Cerebellar cortex (tissue), 1 donor: ENCODE results near the gene SIGLEC7.

ENCODE experiments used
- DNase-seq: peaks from one replicate; pipeline ENCODE4 v3.0.0-alpha.2; 2015; ENCODE audit warnings: low spot score

SIGLEC7 gene

DNA sequence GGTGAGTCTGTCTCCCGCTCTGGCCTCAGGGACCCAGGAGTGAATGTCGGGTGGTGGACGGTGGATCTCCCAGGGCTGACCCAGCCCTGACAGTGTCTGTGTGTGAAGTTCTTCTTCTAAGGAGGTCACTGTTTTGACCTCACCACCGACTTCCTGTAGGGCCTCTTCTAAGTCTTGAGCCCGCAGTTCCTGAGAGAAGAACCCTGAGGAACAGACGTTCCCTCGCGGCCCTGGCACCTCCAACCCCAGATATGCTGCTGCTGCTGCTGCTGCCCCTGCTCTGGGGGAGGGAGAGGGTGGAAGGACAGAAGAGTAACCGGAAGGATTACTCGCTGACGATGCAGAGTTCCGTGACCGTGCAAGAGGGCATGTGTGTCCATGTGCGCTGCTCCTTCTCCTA, at the start of gene SIGLEC7:
Gene SIGLEC7 (plus strand): TSS at position 183 of the 400 bp plus-strand sequence. CDS start 69 bp downstream, at position 252.
- no peak for DNase-seq

DNA sequence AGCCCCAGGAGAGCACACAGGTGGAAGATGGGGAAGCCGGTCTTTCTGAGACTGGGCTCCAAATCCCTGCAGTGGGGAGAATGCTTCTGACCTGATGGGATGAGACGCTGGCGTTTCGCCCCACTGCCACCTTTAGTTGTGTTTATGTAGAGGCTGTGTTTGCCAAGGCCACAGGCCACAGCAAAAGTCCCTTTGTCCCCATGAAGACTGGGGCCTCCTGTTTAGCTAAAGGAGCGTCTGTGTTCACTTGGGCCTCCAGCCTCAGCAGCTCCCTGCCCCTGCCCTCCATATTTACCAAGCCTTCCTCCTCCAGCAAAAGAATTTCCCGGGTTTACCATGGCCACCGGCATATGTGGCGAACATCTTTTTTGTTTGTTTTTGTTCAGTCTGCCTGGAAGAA, 49.0 kb upstream of the SIGLEC7 start:
- no peak for DNase-seq

DNA sequence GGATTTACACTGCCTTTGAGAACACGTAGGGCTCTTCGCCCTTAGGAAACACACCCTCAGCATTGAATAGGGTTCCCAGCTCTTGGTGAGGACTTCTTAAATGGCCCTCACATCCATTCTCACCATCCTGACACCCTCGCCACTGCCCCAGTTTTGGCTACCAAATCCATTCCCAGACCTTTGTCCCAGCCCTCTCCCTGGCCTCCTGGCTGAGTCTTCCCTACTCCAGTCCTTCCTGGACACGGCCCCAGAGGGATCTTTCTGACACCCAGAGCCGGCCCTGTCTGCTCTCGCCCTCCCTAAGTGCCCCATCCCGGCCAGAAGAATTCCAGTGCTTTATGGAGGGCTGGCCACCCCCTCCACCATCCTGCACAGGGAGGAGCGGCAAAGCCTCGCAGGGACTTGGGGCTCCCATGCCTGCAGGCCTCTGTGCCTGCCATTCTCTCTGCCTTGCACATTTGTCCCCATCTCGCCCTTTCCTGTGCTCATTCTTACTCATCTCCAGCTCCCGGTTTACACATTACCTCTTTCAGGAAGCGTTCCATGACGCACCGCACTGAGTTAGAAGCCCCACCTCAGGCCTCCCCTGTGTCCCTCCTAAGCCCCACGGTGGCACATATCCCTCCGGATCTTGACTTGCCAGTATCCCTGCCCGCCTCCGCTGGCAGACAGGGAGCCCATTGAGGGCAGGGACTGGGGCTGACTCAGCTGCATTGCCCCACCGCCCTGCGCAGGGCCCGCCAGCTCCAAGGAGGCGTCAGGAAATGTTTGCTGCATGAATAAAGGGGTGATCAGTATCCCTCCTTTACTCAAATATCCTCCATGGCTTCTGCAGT, 48.4 kb upstream of the SIGLEC7 start:
- no peak for DNase-seq

DNA sequence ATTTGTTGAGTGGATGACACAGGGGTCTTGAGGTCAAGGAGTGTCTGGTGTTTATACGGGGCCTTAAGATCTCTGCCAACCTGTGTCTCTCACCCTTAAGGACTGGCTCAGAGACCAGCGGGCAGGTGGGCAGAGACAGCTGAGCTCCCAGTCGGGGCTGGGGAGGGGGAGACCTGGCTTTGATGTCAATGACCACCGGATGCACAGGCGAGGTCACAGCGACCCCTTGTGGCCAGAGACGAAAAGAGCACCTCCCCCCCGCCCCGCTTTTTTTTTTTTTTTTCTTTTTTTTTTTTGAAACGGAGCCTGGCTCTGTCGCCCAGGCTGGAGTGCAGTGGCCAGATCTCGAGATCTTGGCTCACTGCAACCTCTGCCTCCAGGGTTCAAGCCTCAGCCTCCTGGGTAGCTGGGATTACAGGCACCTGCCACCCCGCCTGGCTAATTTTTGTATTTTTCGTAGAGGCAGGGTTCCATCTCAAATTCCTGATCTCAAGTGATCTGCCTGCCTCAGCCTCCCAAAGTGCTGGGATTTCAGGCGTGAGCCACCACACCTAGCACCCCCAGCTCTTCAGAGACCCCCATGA, 47.3 kb upstream of the SIGLEC7 start:
- DNase-seq: no peak

DNA sequence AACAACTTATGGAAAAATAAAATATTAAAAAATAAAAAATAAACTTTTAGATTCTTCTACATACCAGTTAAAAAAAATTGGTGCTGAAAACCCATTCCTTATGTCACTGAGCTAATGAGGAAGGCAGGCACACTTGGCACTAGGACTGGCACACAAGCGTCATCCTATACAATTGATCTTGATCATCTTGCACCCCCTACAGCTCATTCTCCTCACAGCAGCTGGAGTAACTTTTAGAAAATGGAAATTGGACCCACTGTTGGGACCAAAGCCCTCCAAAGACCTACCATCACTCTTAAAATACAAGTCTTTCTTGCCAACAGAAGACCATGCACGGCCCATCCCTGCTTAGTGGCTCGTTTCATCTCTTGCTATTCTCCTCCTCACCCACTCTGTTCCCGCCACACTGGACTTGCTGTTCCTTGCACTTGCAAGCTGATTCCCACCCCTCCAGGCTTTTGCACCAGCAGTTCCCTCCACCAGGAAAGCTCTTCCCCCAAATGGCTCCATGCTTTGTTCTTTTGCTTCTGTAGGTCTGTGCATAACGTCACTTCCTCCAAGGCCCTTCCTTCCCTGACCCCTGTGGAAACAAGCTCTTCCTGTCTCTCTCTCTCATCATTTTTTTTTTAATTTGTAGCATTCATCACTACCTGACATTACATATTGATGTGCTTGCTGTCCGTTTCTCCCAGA, 45.5 kb upstream of the SIGLEC7 start:
- no peak for DNase-seq

DNA sequence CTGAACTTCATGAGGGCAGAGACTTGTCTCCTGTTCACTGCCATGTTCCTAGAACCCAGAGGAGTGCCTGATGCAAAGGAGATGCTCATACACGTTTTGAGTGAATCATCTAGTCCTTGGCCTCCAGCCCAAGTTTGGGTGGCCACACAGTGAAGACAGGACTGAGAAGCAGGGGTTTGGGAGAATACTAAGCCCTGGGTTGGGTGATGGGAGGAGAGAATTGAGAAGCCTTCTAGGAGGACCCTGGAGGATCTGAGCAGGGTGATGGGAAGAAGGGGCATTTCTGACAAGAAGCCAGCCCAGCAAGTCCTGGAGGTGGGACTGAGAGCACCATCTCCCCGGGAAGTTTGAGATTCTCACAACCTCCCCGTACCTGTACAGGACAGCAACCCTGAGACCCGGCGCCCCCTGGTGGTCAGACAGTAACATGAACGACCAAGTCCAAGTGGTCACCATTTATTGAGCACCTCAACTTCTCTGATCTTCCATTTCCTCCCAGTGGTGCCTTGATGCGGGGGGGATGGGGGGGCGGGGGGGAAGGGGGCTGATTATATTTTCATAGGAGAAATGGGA, 44.8 kb upstream of the SIGLEC7 start:
- peak; percentile 60 for DNase-seq

DNA sequence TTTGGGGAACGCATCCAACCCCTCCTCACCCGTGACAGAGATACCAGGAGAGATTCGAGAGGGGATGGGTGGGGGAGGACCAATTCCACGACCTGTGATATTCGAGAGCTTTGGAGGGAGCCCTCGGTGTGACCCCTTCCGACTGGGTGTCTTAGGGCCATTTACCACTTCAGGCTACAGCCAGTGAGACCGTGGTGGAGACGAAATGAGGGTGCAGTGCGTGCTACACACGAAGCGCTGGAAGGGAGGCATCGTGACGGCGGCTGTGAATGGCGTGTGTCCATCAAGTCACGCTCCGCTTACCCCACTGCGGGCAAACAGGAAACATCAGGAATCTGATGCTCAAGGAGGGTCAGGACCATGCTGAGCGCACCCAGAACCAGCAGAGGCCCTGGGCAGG, 44.3 kb upstream of the SIGLEC7 start:
- no peak for DNase-seq

DNA sequence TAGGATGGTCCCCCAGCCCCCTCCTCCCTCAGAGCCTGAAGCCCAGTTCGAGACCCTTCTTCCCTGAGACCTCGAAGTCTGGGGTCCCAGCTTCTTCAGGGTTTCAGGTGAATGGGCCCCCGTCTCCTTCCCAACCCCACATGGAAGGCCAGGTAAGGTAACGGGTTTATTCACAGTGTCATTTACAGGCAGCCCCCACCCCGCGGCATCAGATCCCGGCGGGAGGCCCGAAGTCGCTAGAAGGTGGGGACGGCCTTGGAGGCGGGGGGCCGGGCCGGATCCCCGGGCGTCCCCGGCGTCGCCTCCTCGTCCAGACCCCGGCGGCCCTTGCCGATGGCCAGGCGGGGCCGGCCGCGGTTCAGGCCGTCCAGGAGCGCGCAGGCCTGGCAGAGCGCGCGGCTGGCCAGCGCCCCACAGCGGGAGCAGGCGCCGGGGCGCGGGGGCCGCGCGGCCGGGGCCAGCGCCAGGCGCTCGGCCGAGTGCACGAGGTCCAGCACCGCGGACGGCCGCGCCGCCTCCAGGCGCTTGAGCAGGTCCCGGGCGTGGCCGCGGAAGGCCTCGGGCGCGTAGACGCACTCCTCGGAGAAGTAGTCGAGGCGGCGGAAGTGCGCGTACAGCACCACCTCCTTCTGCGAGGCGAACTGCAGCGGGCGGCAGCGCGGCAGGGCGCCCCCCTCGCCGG, 43.6 kb upstream of the SIGLEC7 start:
- DNase-seq: no peak

DNA sequence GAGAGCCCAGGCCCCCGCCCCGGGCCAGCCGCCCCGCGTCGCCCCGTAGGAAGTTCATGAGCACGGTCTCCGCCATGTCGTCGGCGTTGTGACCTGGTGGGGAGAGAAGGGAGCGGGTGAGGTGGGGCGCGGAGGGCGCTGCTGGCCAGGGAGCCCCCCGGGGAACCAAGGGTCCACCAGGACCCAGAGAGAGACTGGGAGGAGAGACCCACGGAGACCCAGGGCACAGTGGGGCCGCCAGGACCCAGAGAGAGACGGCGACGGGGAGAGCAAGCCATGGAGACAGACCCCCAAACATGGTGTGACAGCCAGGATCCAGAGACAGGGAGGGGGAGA, 43.1 kb upstream of the SIGLEC7 start:
- DNase-seq: no peak

DNA sequence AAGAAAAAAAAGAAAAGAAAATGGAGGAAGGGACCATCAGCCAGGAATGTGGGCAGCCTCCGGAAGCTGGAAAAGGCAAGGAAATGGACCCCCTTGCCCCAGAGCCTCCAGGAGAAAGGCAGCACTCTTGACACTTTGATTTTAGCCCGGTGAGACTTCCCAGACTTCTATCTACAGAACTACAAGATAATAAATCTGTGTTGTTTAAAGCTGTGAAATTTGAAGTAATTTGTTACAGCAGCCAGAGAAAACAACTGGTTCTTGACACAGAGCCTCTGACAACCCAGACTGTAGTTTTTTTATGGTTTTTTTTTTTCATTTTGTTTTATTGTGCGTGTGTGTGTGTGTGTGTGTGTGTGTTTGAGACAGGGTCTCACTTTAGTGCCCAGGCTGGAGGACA, 41.5 kb upstream of the SIGLEC7 start:
- no peak for DNase-seq

DNA sequence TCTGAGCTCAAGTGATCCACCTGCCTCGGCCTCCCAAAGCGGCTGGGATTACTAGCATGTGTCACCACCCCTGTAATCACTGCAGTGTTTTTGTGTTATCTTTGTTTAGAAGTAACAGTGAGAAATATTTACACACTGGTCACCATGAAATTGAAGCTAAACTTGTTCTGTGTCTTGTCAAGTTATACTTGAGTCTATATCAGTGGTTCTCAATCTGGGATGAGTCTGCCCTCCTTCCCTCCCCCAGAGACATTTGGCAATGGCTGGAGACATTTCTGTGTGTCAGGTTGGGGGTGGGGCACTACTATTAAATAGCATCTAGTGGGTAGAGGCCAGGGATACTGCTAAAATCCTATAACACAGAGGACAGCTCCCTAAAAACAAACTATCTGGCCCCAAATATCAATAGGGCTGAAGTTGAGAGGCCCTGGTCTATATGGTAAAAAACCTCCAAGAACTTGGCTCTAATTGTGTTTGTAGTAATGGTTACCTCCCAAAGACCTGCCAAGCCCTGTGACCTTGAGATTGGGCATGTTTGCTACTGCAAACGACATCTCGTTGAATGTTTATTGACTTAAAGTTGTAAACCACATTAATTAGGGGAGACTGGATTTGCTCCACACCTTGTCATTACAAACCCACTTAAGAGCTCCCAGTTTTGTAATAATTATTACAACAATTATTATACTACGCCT, 40.8 kb upstream of the SIGLEC7 start:
- no peak for DNase-seq

DNA sequence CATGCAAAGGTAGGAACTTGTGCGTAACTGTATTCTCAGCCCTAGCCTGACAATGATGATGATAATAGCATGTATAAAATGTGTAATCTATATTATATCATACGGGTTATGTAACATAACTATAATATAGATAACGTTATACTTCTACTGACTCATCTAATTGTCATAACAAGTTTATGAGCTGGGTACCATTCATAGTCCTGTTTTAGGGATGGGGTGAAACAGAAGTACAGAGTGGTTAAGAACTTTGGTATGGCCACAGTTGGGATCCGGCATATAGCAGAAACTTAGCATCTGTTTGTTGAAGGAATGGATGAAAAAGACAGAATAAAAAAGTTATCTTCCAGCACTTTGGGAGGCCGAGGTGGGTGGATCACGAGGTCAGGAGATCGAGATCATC, 39.1 kb upstream of the SIGLEC7 start:
- no peak for DNase-seq

DNA sequence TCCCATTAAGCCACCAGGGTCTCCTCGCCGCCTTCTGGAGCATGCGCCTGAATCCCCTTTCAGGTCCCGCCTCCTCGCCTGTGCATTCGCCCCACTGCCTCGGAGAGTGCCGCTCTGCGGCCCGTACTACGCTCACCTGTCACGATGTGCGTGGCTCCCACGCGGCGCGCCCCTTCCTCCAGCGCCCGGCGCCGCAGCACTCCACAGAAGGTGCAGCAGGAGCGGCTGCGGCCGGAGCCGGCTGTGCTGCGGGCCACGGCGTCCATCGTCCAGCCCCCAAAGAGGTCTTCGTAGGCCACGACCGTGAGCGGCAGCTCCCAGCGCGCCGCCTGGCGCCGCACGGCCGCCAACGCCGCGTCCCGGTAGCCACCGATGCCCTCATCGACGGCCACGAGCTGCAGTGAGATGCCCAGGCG, 38.2 kb upstream of the SIGLEC7 start:
- DNase-seq: no peak

DNA sequence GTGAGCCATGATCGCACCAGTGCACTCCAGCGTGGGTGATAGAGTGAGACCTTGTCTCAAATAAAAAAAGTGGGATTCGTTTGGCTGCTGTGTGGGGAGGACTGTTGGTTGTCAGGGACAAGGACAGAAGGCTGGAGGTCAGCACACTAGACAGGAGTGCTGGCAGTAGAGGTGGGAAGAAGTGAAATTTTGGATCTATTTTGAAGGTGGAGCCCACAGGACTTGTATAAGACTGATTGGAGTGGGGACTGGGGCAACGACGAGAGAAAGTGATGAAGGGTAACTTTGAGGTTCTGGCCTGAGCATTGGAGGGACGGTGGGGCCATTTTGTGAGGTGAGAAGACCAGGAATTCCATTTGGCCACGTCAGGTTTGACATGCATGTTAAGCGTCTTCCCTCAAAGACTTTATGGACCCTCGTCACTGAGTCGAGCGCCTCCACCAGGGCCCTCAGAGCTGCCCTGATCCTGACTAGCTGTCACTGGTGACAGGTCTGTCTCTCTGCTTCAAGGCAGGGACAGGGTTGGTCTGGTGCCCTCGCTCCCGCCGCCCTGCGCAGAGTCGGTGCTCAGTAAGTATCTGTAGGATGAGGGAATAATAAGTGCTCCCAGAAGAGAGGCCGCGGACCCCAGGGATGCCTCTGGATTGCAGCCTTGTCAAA, 34.6 kb upstream of the SIGLEC7 start:
- DNase-seq: peak; percentile 17

DNA sequence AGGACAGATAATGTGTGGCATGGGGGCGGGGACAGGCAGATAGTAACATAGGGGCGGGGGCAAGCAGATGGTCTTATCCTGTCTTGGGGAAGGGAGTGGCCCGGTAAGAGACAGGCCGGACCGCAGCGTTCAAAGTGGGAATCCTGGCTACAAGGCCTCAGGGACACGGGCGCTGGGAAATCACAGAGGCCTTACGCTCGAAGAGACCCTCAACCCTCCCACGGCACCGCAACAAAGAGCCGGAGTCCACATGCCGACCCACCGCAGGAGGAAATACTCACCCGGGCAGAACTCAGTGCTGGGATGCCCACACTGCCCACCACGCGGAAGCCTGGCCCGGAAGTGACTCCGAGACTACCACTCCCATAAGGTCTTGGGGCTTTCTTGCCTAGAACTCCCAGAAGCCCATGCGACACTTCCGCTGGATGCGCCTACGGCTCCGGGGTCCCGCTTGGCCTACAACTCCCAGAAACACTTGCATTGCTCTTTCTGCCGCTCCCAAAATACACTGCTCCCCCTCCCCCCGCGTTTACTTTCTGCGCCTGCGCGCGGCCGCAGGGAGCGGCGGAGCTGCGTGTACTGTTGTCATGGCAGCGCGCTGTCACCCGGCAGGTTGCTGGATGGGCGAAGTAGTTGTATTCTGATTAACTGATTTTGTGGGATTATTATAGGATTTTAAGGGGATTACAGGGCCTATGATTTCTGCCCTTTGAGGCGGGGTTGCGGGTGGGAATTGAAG, 33.9 kb upstream of the SIGLEC7 start, which contains the start of gene CTU1:
Gene CTU1 (minus strand): TSS at position 344 of the 739 bp plus-strand sequence. CDS start 3,840 bp downstream, outside the sequence.
- peak; percentile 99 for DNase-seq

DNA sequence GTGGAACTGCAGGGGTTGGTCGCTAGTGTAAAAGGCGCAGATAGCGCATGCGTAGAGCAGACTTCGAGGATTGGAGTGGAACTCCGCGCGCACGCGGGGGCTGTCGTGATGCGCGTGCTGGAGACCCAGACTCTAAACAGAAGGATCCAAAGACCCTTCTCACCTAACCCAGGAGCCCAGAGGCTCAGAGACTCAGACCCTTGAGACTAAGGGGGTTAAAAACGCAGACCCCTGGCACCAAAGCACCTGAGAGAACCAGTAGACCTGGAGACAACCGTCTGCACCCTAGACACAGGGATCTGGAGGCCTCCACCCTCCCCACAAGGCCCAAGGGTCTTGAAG, 33.3 kb upstream of the SIGLEC7 start:
- no peak for DNase-seq

DNA sequence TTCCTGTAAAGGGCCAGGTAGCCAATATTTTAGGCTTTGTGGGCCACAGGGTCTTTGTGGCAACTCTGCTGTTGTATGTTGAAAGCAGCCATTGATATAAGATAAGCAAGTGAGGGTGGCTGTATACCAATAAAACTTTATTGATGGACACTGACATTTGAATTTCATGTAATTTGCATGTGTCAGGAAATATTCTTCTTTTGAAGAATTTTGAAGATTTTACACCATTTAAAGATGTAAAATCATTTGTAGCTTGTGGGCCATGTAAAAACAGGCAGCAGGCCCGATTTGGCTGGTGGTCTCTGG, 31.5 kb upstream of the SIGLEC7 start:
- no peak for DNase-seq

DNA sequence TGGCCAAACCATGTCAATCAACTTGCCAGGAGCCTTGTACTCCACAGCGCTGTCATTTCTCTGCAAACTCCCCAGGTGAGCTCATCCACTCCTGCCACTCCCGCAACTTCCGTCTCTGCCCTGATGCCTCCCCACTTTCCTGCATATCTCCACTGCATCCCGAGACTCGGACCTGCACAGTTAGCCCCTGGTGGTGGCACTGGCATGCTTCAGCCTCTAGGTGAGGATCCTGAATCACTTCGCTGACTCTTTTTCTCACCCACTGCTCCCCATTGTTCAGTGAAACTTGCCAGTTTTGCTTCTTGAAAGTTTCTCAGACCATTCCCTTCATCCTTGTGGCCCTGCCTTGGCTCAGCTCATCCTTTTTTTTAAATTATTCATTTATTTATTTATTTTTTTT, 30.5 kb upstream of the SIGLEC7 start:
- no peak for DNase-seq

DNA sequence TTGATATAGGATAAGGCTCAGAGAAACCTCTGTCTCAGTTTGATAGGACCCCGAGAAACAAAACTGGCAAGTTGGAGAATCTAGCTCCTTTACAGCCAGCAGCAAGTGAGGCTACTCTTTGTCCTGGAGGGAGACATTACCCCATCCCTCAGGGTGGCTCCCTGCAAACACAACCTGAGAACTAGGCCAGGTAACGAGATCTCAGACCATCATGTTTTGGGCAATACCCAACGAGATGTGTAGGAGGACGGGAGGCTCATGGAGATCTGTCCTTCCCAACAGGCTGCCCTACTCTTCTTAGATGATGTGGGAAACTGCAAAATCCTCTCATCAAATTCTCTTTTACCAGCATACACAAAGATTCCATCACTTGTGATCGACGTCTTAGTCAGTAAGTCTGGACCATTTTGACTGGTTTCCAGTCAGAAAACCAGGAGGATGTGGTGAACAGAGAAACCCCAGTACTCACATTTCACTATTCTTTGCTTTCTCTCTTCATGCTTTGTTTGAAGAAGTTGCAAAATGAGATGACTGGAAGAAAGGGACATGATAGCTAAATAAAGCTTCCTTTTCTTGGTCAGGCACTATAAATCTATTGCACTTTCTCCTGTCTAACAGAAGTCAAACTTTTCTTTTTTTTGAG, 27.9 kb upstream of the SIGLEC7 start:
- no peak for DNase-seq

DNA sequence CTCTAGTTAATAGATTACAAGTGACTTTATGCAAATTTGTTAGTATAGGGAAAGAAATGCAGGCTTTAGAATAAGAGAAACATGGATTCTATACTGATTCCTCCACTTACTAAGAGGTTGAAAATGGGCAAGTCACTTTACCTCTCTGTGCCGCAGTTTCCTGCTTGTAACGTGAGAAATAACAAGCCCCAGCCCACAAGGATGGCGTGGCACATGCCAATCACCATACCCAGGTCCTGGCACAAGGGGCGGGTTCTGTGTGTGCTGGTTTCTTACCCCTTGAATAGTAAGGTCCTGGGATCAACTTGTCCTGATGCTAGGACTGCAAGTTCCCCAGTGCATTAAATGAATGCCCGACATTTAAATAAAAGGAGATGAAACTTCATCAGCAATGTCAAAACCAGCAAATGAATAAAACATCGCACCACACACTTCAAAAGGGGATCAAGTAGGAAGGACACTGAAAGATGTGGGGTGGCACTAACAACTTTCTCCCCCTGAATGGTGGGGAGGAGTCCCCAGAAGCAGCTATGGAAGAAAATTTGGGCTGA, 25.3 kb upstream of the SIGLEC7 start:
- no peak for DNase-seq
